GM12891 (cell line): Measurements from ENCODE around the gene CFAP70.

Experiments used
- DNase-seq: peaks from one replicate; pipeline ENCODE4 v3.0.0; 2011; ENCODE audit warnings: low spot score; ENCODE audit not compliant: insufficient read length
- FAIRE-seq: peaks from 2 replicates; lab custom pipeline; 2011; peaks lifted over from hg19 to GRCh38; lab: Jason Lieb, UNC
- PAX5 ChIP-seq: IDR thresholded peaks from 2 replicates; pipeline ENCODE4 v1.6.1; 2011; ENCODE audit warnings: low read length, moderate library complexity, mild to moderate bottlenecking; ENCODE audit not compliant: insufficient read depth, severe bottlenecking
- POLR2A ChIP-seq: IDR thresholded peaks from 2 replicates; pipeline ENCODE4 v1.6.1; 2011; ENCODE audit warnings: low read depth, low read length, control low read depth
- POLR2AphosphoS5 ChIP-seq: IDR thresholded peaks from 2 replicates; pipeline ENCODE4 v1.6.1; 2011; ENCODE audit warnings: low read depth, low read length, control low read depth
- POU2F2 ChIP-seq: IDR thresholded peaks from 2 replicates; pipeline ENCODE4 v1.6.1; 2011; ENCODE audit warnings: low read depth, mild to moderate bottlenecking, control low read depth, low read length, moderate library complexity
- SPI1 ChIP-seq: IDR thresholded peaks from 2 replicates; pipeline ENCODE4 v1.6.1; 2011; ENCODE audit warnings: low read depth, low read length, control low read depth
- TAF1 ChIP-seq: IDR thresholded peaks from 2 replicates; pipeline ENCODE4 v1.6.1; 2011; ENCODE audit warnings: low read depth, low read length, control low read depth

Gene CFAP70

DNA sequence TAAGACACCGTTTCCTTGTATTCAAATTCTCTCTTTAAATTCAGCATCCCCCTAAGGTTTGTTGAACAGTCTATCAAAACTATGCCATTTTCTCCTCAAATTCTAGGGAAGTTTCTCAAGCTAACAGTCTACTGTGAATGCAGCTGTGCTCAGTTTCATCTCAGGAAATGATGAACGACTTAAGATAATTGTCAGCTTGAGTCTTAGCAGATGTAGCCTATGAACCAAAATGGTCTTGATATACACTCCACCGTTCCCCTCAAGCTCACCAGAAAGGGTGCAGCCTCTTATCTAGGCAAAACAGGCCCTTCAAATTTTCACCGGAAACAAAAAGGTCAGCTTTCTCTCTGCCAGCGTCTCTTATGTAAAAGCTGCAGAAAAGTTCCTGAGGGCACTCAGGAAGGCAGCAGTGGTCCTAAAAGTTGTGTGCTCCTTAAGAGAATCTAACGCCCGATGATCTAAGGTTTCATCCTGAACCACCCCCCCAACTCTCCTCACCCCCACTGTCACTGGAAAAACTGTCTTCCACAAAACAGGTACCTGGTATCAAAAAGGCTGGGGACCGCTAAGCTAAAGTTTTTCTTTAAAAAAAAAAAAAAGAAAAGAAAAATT lies 113.7 kb downstream of the CFAP70 start:
- DNase-seq: no peak
- FAIRE-seq: no peak
- no peak for TF ChIP-seq PAX5
- no peak for TF ChIP-seq SPI1
- TF ChIP-seq POLR2AphosphoS5: no peak
- no peak for TF ChIP-seq TAF1
- TF ChIP-seq POLR2A: no peak
- no peak for TF ChIP-seq POU2F2

DNA sequence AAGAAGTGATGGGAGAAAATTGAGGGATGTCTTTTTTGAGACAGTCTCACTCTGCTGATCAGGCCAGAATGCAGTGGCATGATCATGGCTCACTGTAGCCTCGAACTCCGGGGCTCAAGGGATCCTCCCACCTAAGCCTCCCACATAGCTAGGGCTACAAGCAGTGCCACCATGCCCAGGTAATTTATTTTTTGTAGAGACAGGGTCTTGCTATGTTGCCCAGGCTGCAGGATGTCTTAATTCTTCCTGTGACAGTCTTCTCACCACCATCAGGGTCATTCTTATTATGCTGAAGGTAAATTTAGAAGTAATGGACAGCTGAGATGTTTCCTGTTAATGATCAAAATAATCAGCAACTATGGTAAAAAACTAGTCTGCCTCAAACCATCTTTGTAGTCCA lies 118.8 kb downstream of the CFAP70 start:
- TF ChIP-seq POLR2AphosphoS5 (no peak), SPI1 (no peak), POU2F2 (no peak)
- no peak for FAIRE-seq
- DNase-seq: no peak

DNA sequence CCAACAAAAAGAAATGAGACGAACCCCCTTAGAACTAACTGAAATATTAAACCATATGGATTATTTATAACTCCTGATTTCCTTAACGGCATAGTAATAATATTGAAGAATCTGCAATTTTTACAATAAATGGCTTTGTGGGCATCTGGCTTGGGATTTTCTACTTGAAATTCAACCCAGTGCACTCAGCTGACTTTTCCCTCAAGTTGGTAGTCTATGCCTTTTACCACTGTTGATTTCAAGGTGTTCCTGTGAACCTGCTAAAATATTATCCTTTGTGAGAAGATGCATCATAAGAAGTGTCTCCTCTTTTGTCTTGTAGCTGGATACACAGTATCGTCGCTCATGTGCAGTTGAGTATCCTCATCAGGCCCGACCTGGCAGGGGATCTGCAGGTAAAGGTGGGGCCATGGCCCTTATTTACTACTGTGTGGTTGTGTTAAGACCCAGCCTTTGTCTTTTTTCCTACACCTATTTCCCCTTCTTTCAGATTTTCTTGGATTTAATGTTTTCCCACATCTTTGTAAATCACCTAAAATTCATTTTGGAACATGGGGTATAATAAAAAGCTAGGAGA lies 119.6 kb downstream of the CFAP70 start:
- TF ChIP-seq POLR2A: no peak
- 0 out of 2 replicates have a peak, but pooled peaks have one; percentile 30 for TF ChIP-seq POLR2AphosphoS5
- DNase-seq: no peak
- FAIRE-seq: no peak

DNA sequence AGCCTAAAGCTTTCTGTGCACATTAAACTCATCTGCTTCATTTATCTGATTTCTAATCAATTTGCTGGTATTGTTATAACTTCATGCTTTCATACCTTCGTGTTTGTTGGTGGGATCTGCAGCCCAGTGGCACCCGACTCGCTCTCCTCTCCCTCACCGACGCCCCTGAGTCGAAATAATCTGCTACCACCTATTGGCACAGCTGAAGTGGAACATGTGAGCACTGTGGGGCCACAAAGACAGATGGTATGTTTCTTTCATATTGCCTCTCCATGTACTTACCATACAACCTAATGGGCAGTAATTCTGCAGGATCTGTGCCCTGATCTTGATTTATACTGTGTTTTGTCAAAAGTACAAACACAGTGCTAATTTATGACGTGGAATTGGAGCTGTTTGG lies 124.0 kb downstream of the CFAP70 start:
- TF ChIP-seq POU2F2 (no peak), TAF1 (no peak), POLR2AphosphoS5 (no peak), POLR2A (no peak), SPI1 (no peak)

DNA sequence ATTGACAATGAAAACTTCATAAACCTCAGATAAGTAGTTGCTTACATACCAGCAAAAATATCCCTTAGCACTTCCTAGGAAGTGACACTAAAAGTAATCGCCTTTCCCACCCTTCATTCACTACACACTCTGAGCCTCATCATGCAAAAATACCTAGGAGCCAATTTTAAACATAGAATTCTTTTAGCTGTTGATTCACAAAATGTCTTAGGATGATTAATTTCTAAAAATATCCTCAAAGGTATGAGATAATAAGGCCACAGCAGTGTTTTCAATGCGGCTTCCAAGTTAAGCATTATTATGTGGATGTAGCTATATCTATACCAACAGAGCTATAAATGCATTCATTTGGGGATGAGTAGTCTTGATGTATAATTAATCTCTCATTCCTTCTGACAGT lies 124.8 kb downstream of the CFAP70 start:
- DNase-seq: no peak
- FAIRE-seq: no peak
- no peak for TF ChIP-seq POU2F2
- TF ChIP-seq TAF1: no peak
- no peak for TF ChIP-seq PAX5
- TF ChIP-seq POLR2AphosphoS5: no peak
- no peak for TF ChIP-seq POLR2A
- no peak for TF ChIP-seq SPI1

More for the DNA sequence above, 124.0 kb downstream of the CFAP70 start:
- no peak for DNase-seq
- no peak for FAIRE-seq

DNA sequence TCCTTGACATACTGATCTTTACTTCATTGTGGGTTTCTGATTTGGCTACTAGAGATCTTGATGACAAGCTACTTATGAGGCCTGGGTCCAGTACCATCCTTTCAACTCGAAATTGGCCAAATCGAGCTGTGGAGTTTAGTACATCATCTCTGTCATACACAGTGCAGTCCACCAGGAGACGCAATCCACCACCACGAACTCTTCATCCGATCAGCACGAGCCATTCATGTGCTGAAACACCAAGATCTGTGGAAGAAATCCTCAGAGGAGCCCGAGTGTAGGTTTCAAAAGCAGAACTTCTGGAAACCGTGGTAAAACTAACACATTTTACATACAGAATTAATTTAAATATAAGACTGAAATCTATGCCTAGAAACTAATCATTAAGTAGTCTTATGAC lies 125.8 kb downstream of the CFAP70 start:
- DNase-seq (no peak), FAIRE-seq (no peak)
- no peak for TF ChIP-seq POLR2A

DNA sequence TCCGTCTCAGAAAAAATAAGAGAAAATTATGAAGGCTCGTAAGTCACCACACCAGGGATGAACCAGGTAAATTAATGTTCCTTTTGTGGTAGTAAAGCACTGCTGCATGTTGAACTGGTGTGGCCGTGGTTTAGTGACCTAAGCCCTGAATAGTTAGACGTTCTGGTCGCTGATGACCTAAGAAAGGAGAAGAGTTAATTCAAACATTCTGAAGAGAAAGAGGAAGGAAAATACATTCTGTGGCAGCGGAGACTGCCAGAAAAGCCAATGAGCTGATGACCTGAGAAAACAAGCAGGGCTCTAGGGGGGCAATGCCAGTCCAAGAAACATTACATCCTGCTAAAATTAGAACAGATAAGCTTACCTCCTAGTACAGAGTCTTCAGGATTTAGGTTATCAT lies 129.1 kb downstream of the CFAP70 start:
- no peak for FAIRE-seq
- no peak for TF ChIP-seq SPI1
- TF ChIP-seq POLR2A: no peak
- TF ChIP-seq TAF1: no peak
- TF ChIP-seq POU2F2: no peak
- no peak for TF ChIP-seq POLR2AphosphoS5
- no peak for TF ChIP-seq PAX5
- DNase-seq: no peak

DNA sequence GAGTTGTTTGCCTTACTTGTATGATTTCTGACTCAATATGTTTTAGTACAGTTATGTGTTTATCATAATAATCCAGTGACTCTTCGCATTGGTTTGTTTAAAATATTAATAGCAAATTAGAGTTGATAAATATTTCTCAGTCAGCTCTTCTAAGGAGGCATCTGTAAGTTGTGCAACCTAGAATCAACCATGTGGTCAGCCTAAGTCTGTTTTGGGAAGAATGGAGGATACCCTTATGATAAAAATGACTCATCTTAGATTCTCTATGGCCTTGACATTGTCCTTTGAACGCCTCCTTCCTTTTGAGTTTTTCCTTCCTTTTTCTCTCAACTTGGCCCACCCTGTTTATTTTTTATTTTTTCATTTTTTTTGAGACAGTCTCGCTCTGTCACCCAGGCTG lies 130.4 kb downstream of the CFAP70 start:
- FAIRE-seq (no peak), DNase-seq (no peak)
- TF ChIP-seq POLR2AphosphoS5 (no peak), TAF1 (no peak), POLR2A (no peak), POU2F2 (no peak), SPI1 (no peak), PAX5 (no peak)

DNA sequence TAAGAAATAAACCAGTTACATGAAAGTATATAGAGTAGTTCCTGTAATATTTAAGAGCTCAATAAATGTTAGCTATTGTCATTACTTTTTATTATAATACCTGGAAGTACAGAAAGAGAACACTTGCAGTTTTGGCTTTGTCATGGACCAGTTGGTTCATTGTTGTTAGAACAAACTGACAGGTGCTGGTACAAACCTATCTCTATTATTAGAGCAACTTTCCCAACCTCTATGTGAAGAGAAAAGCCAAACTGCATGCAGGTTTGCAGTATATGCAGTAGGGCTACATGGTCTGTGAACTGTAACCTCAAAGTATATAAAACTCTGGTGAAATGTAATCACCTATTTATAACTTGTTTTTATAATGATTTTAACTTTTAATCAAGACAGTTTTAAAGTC lies 132.0 kb downstream of the CFAP70 start:
- FAIRE-seq: no peak
- TF ChIP-seq POLR2A: no peak
- no peak for TF ChIP-seq PAX5
- TF ChIP-seq POU2F2: no peak
- TF ChIP-seq POLR2AphosphoS5: no peak
- DNase-seq: no peak

DNA sequence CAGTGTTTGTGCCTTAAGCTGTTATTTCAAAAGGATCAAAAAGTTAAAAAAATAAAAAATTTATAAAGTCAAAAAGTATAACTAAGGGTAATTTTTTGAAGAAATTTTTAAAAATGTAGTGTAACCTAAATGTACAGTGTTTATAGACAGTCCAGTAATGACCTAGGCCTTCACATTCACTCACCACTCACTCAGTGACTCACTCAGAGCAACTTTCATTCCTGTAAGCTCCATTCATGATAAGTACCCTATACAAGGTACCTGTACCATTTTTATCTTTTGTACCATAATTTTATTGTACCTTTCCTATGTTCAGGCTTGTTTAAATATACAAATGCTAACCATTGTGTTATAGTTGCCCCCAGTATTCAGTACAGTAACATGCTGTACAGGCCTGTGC lies 133.1 kb downstream of the CFAP70 start:
- TF ChIP-seq POU2F2 (no peak), PAX5 (no peak), SPI1 (no peak), TAF1 (no peak), POLR2AphosphoS5 (no peak), POLR2A (no peak)
- DNase-seq (no peak), FAIRE-seq (no peak)
